Fibroblast of skin of scalp (primary cell): Measurements from ENCODE around the gene HTRA2. TPM values are rescaled to one million over a fixed set of nuclear protein-coding genes. Genes with fewer than 3 reads are reported as not detected.
"Not testable (repeated sequence)": the region's sequence is repeated elsewhere in the genome, so short reads cannot be mapped to it uniquely, and the experiment has no call there.

Source experiments
- DNase-seq: peaks from one replicate; pipeline ENCODE4 v3.0.0-alpha.2; 2013
- polyA plus RNA-seq, 2 experiments: library from polyadenylated mRNA; unstranded; fragments of 120-200 nt; gene quantifications; one replicate each; pipeline ENCODE4 v1.2.1, GENCODE V29; 2013; ENCODE audit not compliant: insufficient read length in 2 of 2

HTRA2 gene
- polyA plus RNA-seq (2013, experiment 1 of 2; ENCODE audit: insufficient read length), result 21.4 TPM
- polyA plus RNA-seq (2013, experiment 2 of 2; ENCODE audit: insufficient read length), result 19.0 TPM

DNA sequence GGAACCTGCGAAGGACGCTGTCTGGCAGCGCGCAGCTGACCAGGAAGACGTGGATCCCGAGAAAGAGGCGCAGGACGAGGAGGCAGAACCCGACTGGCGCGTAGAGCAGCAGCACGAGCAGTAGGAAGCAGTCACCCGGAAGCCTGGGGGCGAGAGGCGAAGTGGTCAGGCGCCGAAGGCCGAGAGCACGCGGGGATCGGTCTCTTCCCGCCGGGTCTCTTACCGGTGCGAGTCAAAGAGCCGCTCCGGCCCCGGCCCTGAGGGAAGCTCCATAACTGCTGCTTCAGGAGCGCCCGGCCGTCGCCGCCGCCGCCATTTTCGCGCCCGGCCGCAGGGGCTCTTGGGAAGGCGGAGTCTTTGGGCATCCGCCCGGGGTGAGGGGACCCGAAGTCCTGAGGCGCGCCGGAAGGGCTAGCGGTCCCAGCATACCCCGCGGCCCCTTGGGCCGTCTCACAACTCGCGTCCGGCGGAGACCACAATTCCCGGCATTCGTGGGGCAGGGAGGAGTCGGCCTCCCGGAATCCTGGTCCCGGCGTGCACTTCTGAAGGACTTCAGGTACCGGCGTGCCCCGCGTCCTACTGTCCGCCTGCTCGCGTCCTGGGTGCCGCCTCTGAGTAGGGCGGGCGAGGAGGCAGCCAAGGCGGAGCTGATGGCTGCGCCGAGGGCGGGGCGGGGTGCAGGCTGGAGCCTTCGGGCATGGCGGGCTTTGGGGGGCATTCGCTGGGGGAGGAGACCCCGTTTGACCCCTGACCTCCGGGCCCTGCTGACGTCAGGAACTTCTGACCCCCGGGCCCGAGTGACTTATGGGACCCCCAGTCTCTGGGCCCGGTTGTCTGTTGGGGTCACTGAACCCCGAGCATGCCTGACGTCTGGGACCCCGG lies at the start of gene HTRA2, which contains the start of gene AUP1:
Gene HTRA2, plus strand, starts transcription at position 577 of the 882 bp plus-strand sequence. Its CDS starts 74 bp downstream, at position 651.
Gene AUP1, minus strand, starts transcription at position 350 of the 882 bp plus-strand sequence. Its CDS starts 77 bp downstream, at position 273.
- peak; percentile 100 for DNase-seq

- no peak for DNase-seq
Measured at GRCh38 chr2:74481431-74481830, 48.3 kb upstream of the HTRA2 start.

GRCh38 chr2:74481961-74482800 lies 47.6 kb upstream of the HTRA2 start:
- DNase-seq, result no peak

DNA sequence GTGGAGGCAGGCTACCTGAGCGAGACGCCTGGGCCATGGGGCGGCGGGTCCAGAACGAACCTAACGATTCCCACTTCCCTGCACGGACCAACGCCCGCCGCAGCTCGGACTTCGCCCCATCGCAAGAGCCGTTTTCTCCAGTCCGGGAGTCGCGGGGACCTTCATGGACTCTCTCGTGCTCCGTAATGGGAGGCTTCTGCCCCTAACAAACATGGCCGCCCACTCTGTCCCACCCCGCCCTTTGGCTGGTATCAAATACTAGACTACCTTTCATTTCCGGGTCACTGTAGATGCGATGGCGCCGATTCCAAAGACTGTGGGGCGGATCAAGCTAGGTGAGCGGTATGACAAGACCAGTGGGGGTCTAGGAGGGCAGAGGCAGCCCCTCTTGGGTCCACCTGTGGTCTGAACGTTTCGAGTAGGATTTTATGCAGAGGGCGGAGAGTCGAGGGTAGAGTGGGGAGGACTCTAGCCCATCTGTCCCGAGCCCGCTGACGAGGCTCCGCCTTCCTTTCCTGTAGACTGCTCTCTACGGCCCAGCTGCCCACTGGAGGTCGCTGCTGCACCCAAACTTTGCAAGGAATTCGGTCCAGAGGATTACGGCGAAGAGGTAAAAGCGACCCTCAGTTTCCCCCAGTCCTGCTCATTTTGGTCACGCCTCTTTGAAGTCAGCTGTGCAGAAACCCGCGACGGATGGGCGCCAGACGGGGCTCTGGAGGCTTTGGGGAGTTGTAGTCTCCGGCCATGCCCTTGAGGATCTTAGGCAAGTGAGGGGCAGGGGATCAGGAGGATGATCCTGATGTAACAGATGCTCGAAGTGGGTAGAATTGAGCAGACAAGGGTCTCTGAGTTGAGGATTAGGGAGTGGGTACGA lies 46.7 kb upstream of the HTRA2 start, which contains the start of the genes CCDC142 and TTC31:
Gene CCDC142, minus strand, starts transcription at position 198 of the 874 bp plus-strand sequence. Its CDS starts 161 bp downstream, at position 37.
Gene TTC31, plus strand, starts transcription at position 281 of the 874 bp plus-strand sequence. Its CDS starts 15 bp downstream, at position 296.
- DNase-seq, result peak; percentile 95

- DNase-seq, result not testable (repeated sequence)
Measured at GRCh38 chr2:74483675-74484164, 46.0 kb upstream of the HTRA2 start.

GRCh38 chr2:74486141-74486540 lies 43.6 kb upstream of the HTRA2 start:
- DNase-seq, result no peak

- DNase-seq, result no peak
Measured at GRCh38 chr2:74488643-74489481, 40.9 kb upstream of the HTRA2 start.

- no peak for DNase-seq
Measured at GRCh38 chr2:74489906-74490305, 39.8 kb upstream of the HTRA2 start.

- DNase-seq, result no peak
Measured at GRCh38 chr2:74491648-74492544, 37.8 kb upstream of the HTRA2 start.

GRCh38 chr2:74493546-74493945 lies 36.2 kb upstream of the HTRA2 start:
- no peak for DNase-seq

DNA sequence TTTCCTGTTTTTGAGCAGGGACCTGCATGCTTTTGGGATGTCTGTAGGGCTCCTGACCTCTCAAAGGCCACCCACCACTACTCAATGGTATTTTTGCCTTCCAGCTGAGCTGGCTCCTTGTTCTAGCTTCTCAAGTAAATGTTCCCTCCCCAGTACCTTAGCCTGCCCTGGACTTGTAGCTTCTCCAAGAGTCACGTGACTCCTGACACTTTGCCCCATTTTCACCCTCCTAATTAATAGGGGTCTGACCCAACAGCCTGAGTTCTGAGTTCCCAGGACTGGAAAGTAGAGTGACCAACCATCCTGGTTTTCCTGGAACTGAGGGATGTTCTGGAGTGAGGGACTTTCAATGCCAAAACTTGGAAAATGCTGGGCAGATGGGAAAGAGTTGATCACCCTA lies 34.3 kb upstream of the HTRA2 start:
- no peak for DNase-seq

- no peak for DNase-seq
Measured at GRCh38 chr2:74496997-74497776, 32.5 kb upstream of the HTRA2 start.

DNA sequence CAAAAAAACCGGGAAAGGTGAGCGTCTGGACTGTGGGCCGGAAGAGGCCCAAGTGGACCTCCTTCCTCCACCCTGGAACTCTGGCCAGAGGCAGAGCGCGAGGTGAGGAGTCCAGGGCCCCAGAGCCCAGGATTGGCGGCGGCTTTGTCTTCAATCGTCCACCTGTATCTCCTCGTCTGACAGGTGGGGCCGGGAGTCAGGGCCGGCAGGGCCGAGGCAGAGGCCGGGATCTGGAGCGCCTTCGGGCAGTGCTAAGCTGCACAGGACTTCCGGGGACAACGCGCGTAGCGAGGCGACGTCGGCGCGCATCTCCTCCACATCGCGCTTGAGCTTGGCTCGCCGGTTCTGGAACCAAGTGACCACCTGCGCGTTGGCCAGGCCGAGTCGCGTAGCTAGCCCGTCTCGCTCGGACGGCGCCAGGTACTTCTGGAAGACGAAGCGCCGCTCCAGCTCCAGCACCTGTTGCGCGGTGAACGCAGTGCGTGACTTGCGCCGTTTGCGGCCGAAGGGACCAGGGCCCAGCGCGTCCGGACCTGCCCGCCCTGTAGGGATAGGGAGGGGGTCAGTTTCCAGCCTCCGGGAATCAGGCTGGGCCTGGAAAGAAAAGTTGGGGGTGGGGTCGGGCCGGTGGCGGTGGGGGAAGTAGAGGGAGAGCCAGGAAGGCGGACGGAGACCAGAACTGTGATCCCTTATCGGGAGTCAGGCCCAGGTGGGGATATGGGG lies 31.8 kb upstream of the HTRA2 start:
- no peak for DNase-seq

DNA sequence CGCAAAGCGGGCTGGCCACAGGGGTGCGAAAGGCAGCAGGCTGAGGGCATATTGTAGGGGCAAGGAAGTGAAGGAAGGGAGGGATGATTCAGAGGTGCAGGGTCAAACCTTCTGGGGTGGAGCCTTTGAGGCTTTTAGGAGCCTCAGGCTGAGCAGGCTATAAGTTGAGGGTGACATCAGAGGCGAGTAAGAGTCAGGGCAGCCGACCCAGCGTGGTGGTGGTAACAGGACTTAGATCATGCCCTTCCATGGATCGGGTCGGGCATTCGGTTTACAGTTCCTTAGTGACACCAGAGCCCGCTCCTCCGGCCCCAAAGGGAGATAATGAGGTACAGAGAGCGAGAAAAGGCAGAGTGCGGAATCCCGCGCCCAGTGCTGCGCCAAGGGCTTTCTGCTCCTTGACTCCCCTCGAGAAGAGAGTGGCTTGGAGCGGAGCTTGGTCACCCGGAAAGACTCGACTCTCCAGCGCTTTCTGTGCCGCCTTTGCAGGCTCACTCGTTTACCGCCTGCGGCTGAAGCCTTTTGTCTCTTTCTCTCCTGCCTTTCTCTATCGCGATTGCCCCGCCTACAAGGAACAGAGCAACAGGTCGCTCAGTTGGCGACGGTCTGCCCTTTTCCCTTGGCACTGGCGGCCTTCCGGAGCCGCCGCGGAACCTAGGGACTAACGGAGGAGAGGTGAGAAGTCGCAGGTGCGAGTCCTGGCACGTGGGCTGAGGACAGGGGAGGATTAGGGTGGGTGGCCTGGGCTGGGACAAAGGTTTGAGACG lies 31.1 kb upstream of the HTRA2 start:
- DNase-seq, result no peak

- DNase-seq, result no peak
Measured at GRCh38 chr2:74499267-74499939, 30.3 kb upstream of the HTRA2 start, which contains the start of gene LBX2. Gene LBX2 (minus strand): TSS chr2:74499603. CDS start chr2:74499537, 66 bp downstream.

DNA sequence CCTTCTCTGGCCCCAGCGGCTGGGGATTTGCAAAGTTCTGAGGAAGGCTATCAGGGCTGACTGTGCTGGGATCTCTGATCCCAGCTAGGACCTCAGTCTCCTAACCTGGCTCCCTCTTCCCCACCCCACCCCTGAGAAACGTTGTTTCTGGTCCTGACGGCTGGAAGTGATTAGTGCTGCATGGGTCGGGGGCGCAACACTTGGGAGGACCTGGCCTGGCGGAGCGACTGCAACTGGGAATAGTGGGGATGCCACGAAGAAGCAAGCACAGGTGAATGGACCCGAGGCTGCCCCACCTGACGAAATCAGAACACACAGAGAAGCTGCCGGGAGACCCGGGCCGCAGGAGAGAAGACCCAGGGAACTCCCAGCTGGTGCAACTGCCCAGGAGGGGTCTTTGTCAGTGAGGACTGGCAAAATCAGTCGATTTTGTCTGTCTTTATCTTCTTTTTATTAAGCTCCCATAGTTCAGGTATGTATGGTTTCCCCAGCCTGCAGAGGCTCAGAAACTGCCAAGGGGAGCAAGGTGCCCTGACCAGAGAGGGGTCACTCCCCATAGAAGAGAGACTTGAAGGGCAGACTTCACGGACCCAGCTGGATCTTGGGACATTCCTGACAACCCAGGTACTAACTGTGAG lies 29.7 kb upstream of the HTRA2 start:
- DNase-seq, result no peak
